Measurements from ENCODE around the gene STPG2.

STPG2 gene

GRCh38 chr4:98170035-98170434 lies 26.8 kb upstream of the STPG2 start:
- Histone ChIP-seq H3K4me3 (ENCODE audit: low read depth in 1 of 2, low read length in 1 of 2) (no peak overlapping the region), H3K4me1 (ENCODE audit: control insufficient read depth in 1 of 2, insufficient read depth in 1 of 2, low read depth in 1 of 2, low read length in 1 of 2) (no peaks in the 10 kb centered on the region), H3K36me3 (no peaks in the 10 kb centered on the region), H3K9me3 (no peaks in the 10 kb centered on the region), H3K27ac (no peak overlapping the region), H3K27me3 (no peaks in the 10 kb centered on the region)
- TF ChIP-seq CTCF (IDR thresholded peaks at IDR 0.05) = no peak

- Histone ChIP-seq H3K4me1 (ENCODE audit: control insufficient read depth in 1 of 2, insufficient read depth in 1 of 2, low read depth in 1 of 2, low read length in 1 of 2) (no peaks in the 10 kb centered on the region), H3K9me3 (no peaks in the 10 kb centered on the region), H3K27ac (no peak overlapping the region), H3K27me3 (no peaks in the 10 kb centered on the region), H3K36me3 (no peaks in the 10 kb centered on the region), H3K4me3 (ENCODE audit: low read depth in 1 of 2, low read length in 1 of 2) (no peak overlapping the region)
- no peak for TF ChIP-seq CTCF (IDR thresholded peaks at IDR 0.05)
These were observed 23.4 kb upstream of the STPG2 start for GRCh38 chr4:98166731-98167041.

- no peaks in the 10 kb centered on the region for H3K36me3 ChIP-seq
- no peak for TF ChIP-seq CTCF (IDR thresholded peaks at IDR 0.05)
- H3K9me3 ChIP-seq = no peaks in the 10 kb centered on the region
- H3K27me3 ChIP-seq = no peaks in the 10 kb centered on the region
- no peak overlapping the region for H3K27ac ChIP-seq
- H3K4me3 ChIP-seq (ENCODE audit: low read depth in 1 of 2, low read length in 1 of 2) = no peak overlapping the region
- no peaks in the 10 kb centered on the region for H3K4me1 ChIP-seq (ENCODE audit: control insufficient read depth in 1 of 2, insufficient read depth in 1 of 2, low read depth in 1 of 2, low read length in 1 of 2)
These were observed 22.9 kb upstream of the STPG2 start for GRCh38 chr4:98166025-98166730.

GRCh38 chr4:98162696-98163095 lies 19.4 kb upstream of the STPG2 start:
- Histone ChIP-seq H3K27ac (no peak overlapping the region), H3K4me1 (ENCODE audit: control insufficient read depth in 1 of 2, insufficient read depth in 1 of 2, low read depth in 1 of 2, low read length in 1 of 2) (no peaks in the 10 kb centered on the region), H3K36me3 (no peaks in the 10 kb centered on the region), H3K4me3 (ENCODE audit: low read depth in 1 of 2, low read length in 1 of 2) (no peak overlapping the region), H3K27me3 (no peaks in the 10 kb centered on the region), H3K9me3 (no peaks in the 10 kb centered on the region)
- TF ChIP-seq CTCF (IDR thresholded peaks at IDR 0.05) = no peak

GRCh38 chr4:98151145-98151924 lies 8.1 kb upstream of the STPG2 start:
- no peaks in the 10 kb centered on the region for H3K27me3 ChIP-seq
- peak overlapping the region; percentile 33 for H3K27ac ChIP-seq
- peaks cover 10 to 13% of the 10 kb centered on the region in 2 experiments for H3K4me1 ChIP-seq (ENCODE audit: control insufficient read depth in 1 of 2, insufficient read depth in 1 of 2, low read depth in 1 of 2, low read length in 1 of 2)
- H3K9me3 ChIP-seq = no peaks in the 10 kb centered on the region
- TF ChIP-seq CTCF (IDR thresholded peaks at IDR 0.05) = no peak
- peak overlapping the region in 1 of 2 experiments; percentile 45 for H3K4me3 ChIP-seq (ENCODE audit: low read depth in 1 of 2, low read length in 1 of 2)
- H3K36me3 ChIP-seq = no peaks in the 10 kb centered on the region
